HG02884 (cell line): Measurements from ENCODE around the gene CDCP2.
"Not testable (repeated sequence)": the region's sequence is repeated elsewhere in the genome, so short reads cannot be mapped to it uniquely, and the experiment has no call there.

Source experiments
- ATAC-seq: cut with Tn5 transposase; IDR thresholded peaks from one replicate; pipeline ENCODE4 v1.9.1; 2021; ENCODE audit warnings: mild to moderate bottlenecking, moderate library complexity; ENCODE audit not compliant: unreplicated experiment

CDCP2 gene

GRCh38 chr1:54168206-54168965, 15.6 kb upstream of the CDCP2 start:
- ATAC-seq: no peak

- ATAC-seq: no peak
Observed at GRCh38 chr1:54167422-54168139, 14.8 kb upstream of the CDCP2 start.

GRCh38 chr1:54166357-54166756, 13.6 kb upstream of the CDCP2 start:
- not testable (repeated sequence) for ATAC-seq

GRCh38 chr1:54165146-54165545, 12.3 kb upstream of the CDCP2 start:
- no peak for ATAC-seq

GRCh38 chr1:54163573-54163972, 10.8 kb upstream of the CDCP2 start:
- no peak for ATAC-seq

- ATAC-seq: no peak
Observed at GRCh38 chr1:54163051-54163450, 10.3 kb upstream of the CDCP2 start.

GRCh38 chr1:54161495-54162168, 8.8 kb upstream of the CDCP2 start:
- no peak for ATAC-seq

GRCh38 chr1:54160351-54160750, 7.6 kb upstream of the CDCP2 start:
- ATAC-seq: no peak

- ATAC-seq: no peak
Observed at GRCh38 chr1:54159733-54160316, 7.0 kb upstream of the CDCP2 start.

GRCh38 chr1:54158071-54158470, 5.3 kb upstream of the CDCP2 start:
- no peak for ATAC-seq

GRCh38 chr1:54157401-54157800, 4.6 kb upstream of the CDCP2 start:
- no peak for ATAC-seq

GRCh38 chr1:54156986-54157385, 4.2 kb upstream of the CDCP2 start:
- ATAC-seq: no peak

GRCh38 chr1:54156201-54156600, 3.4 kb upstream of the CDCP2 start:
- ATAC-seq: no peak

GRCh38 chr1:54153535-54154439, 987 bp upstream of the CDCP2 start:
- ATAC-seq: no peak

GRCh38 chr1:54151013-54151412, 1.8 kb downstream of the CDCP2 start:
- ATAC-seq: no peak

GRCh38 chr1:54149734-54150133, 3.1 kb downstream of the CDCP2 start:
- ATAC-seq: no peak

- ATAC-seq: no peak
Observed at GRCh38 chr1:54144366-54144765, 8.4 kb downstream of the CDCP2 start.

GRCh38 chr1:54142146-54142900, 10.5 kb downstream of the CDCP2 start:
- ATAC-seq: no peak

GRCh38 chr1:54139711-54140110, 13.1 kb downstream of the CDCP2 start:
- no peak for ATAC-seq

GRCh38 chr1:54138994-54139393, 13.8 kb downstream of the CDCP2 start:
- ATAC-seq: no peak
